MM.1S (cell line): Measurements from ENCODE around the gene SMURF2.

ENCODE experiments used
- EZH2 ChIP-seq: fragments of 300-600 bp; sonication (generic); optimal IDR thresholded peaks from 2 replicates; pipeline ENCODE3; 2017; ENCODE audit warnings: low read depth, mild to moderate bottlenecking, antibody characterized with exemption, low read length, mixed read lengths
- TF ChIP-seq, protein P1 (sequence below): fragments of 300-600 bp; sonication (generic); IDR thresholded peaks from 2 replicates; pipeline ENCODE4 v1.5.1; 2016; ENCODE audit warnings: antibody characterized with exemption, low read length, mixed read lengths

DNA sequence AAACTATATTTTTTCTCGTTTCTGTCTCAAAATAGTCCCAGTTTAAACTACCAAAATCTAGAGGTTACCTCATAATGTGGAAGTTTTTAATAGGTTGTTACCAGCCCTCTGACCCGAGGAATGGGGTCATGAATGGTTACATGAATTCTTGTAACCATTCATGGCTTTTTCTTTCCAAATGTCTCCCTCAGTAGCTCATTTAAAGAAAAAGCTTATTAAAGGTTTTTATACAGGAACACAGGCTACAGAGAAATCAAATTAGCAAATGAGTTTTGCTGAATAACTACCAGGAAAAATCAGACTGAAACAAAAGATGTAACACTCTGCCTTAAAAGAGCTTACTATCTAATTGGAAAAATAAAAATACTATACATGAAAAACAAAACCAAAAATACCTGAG is 63.4 kb downstream of the SMURF2 start:
- TF ChIP-seq, protein P1, sequence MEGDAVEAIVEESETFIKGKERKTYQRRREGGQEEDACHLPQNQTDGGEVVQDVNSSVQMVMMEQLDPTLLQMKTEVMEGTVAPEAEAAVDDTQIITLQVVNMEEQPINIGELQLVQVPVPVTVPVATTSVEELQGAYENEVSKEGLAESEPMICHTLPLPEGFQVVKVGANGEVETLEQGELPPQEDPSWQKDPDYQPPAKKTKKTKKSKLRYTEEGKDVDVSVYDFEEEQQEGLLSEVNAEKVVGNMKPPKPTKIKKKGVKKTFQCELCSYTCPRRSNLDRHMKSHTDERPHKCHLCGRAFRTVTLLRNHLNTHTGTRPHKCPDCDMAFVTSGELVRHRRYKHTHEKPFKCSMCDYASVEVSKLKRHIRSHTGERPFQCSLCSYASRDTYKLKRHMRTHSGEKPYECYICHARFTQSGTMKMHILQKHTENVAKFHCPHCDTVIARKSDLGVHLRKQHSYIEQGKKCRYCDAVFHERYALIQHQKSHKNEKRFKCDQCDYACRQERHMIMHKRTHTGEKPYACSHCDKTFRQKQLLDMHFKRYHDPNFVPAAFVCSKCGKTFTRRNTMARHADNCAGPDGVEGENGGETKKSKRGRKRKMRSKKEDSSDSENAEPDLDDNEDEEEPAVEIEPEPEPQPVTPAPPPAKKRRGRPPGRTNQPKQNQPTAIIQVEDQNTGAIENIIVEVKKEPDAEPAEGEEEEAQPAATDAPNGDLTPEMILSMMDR = no peak
- TF ChIP-seq EZH2 = no peak
